ENCODE results near the gene ENTPD6. TPM values are rescaled to one million over a fixed set of nuclear protein-coding genes. Genes with fewer than 3 reads are reported as not detected.

Gene ENTPD6
- total RNA-seq, 1 donor from 2014 or later = 32.3 TPM

DNA sequence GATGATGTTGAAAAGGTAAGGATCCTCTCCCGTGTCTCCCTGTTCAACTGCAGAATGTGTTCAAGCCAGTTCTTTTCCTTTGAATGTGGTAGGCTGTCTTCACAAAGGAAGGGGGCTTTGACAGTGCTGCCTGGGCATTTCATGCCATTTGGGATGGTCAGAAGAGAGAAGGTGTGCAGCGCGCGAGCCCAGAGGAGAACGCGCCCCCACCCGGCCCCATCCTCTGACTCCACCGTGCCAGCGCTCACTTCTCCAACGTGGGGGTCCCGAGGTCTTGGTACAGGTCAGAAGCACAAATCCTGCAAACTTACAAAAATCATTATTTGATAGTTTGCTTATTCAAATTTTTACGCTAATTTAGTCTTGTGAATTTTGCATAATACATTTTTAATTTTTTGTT, 14.4 kb downstream of the ENTPD6 start:
- Mint-ChIP-seq H3K27ac (no peak overlapping the region), H3K4me1 (peaks cover 4% of the 10 kb centered on the region), H3K36me3 (peaks cover 13% of the 10 kb centered on the region), H3K4me3 (no peak overlapping the region), H3K27me3 (ENCODE audit: insufficient read depth, low read depth) (peaks cover 2% of the 10 kb centered on the region), H3K9me3 (no peaks in the 10 kb centered on the region)
- no peaks in the 10 kb centered on the region for H3K36me3 ChIP-seq
- H3K9me3 ChIP-seq (ENCODE audit: low read depth) = no peaks in the 10 kb centered on the region
- no peak overlapping the region for H3K4me3 ChIP-seq
- peaks cover 12% of the 10 kb centered on the region for H4K20me1 ChIP-seq (ENCODE audit: low read depth)
- H2AFZ ChIP-seq (replicated peaks) = no peak overlapping the region
- TF ChIP-seq EZH2phosphoT487 (IDR thresholded peaks at IDR 0.05) (no peak), EZH2 (IDR thresholded peaks at IDR 0.05) (no peak), CTCF (IDR thresholded peaks at IDR 0.05) (no peak)
- H3K4me2 ChIP-seq = no peak overlapping the region
- H3K4me1 ChIP-seq = peaks cover 12% of the 10 kb centered on the region
- DNase-seq (ENCODE audit: low spot score) = no peak
- no peak overlapping the region for H3K27ac ChIP-seq
- H3K9ac ChIP-seq = no peak overlapping the region
- H3F3A ChIP-seq (ENCODE audit: low read depth) = no peaks in the 10 kb centered on the region
- H3K79me2 ChIP-seq (ENCODE audit: low read depth) = peaks cover 4% of the 10 kb centered on the region
- no peaks in the 10 kb centered on the region for H3K27me3 ChIP-seq

DNA sequence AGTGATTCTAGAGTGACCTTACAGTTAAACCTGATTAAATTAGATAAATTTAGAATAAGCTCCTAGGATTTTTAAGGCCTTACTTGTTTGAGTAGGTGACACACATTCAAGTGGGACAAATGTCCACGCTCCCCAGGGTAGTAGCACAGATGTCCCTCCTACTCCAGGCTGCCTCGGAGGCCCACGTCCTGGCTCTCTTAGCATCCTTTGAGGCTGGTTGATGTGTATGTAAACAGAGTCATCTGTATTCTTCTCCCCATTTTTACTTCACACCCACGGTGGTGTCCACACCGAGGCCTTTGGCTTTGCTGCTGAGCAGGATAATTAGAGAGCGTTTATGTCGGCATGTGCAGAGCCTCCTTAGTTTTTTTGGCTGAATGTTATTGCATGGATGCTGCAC, 15.8 kb downstream of the ENTPD6 start:
- no peak overlapping the region for H3K27ac Mint-ChIP-seq
- H3K9ac ChIP-seq = no peak overlapping the region
- H3K4me1 ChIP-seq = peaks cover 3% of the 10 kb centered on the region
- H3K4me3 Mint-ChIP-seq = no peak overlapping the region
- H3F3A ChIP-seq (ENCODE audit: low read depth) = no peaks in the 10 kb centered on the region
- H3K9me3 ChIP-seq (ENCODE audit: low read depth) = no peaks in the 10 kb centered on the region
- no peak overlapping the region for H3K4me2 ChIP-seq
- no peaks in the 10 kb centered on the region for H3K4me1 Mint-ChIP-seq
- no peak for TF ChIP-seq EZH2 (IDR thresholded peaks at IDR 0.05)
- no peak for TF ChIP-seq EZH2phosphoT487 (IDR thresholded peaks at IDR 0.05)
- TF ChIP-seq CTCF (IDR thresholded peaks at IDR 0.05) = no peak
- no peaks in the 10 kb centered on the region for H3K27me3 ChIP-seq
- no peak overlapping the region for H2AFZ ChIP-seq (replicated peaks)
- H3K36me3 Mint-ChIP-seq = peaks cover 16% of the 10 kb centered on the region
- H3K27ac ChIP-seq = no peak overlapping the region
- DNase-seq (ENCODE audit: low spot score) = no peak
- peaks cover under 1% of the 10 kb centered on the region for H4K20me1 ChIP-seq (ENCODE audit: low read depth)
- peaks cover 2% of the 10 kb centered on the region for H3K27me3 Mint-ChIP-seq (ENCODE audit: insufficient read depth, low read depth)
- no peaks in the 10 kb centered on the region for H3K36me3 ChIP-seq
- H3K9me3 Mint-ChIP-seq = no peaks in the 10 kb centered on the region
- no peaks in the 10 kb centered on the region for H3K79me2 ChIP-seq (ENCODE audit: low read depth)
- no peak overlapping the region for H3K4me3 ChIP-seq

GRCh38 chr20:25212242-25212641, 16.7 kb downstream of the ENTPD6 start:
- Mint-ChIP-seq H3K27me3 (ENCODE audit: insufficient read depth, low read depth) (peaks cover 2% of the 10 kb centered on the region), H3K27ac (no peak overlapping the region), H3K4me1 (no peaks in the 10 kb centered on the region), H3K36me3 (peaks cover 20% of the 10 kb centered on the region), H3K4me3 (no peak overlapping the region), H3K9me3 (no peaks in the 10 kb centered on the region)
- Histone ChIP-seq H3K27ac (no peak overlapping the region), H3F3A (ENCODE audit: low read depth) (no peaks in the 10 kb centered on the region), H3K9ac (no peak overlapping the region), H4K20me1 (ENCODE audit: low read depth) (no peaks in the 10 kb centered on the region), H3K36me3 (no peaks in the 10 kb centered on the region), H3K4me1 (peaks cover 3% of the 10 kb centered on the region), H3K4me3 (no peak overlapping the region), H2AFZ (replicated peaks) (no peak overlapping the region), H3K79me2 (ENCODE audit: low read depth) (no peaks in the 10 kb centered on the region), H3K4me2 (no peak overlapping the region), H3K9me3 (ENCODE audit: low read depth) (no peaks in the 10 kb centered on the region), H3K27me3 (no peaks in the 10 kb centered on the region)
- DNase-seq (ENCODE audit: low spot score) = no peak
- TF ChIP-seq CTCF (IDR thresholded peaks at IDR 0.05) (no peak), EZH2 (IDR thresholded peaks at IDR 0.05) (no peak), EZH2phosphoT487 (IDR thresholded peaks at IDR 0.05) (no peak)
